Renal pelvis (tissue), 12 donors: ENCODE data around the gene GRAPL. TPM values are rescaled to one million over a fixed set of nuclear protein-coding genes. Genes with fewer than 3 reads are reported as not detected.
A peak's percentile ranks its signal among the peaks of the same experiment; 100 is the strongest.
"Not testable (repeated sequence)": the region's sequence is repeated elsewhere in the genome, so short reads cannot be mapped to it uniquely, and the experiment has no call there.

Experiments used
- DNase-seq: peaks from one replicate; pipeline ENCODE4 v3.0.0-alpha.2; 2013
- long read RNA-seq, 16 experiments: transcript quantifications; one replicate each; lab custom pipeline, GENCODE V29; 2026
- polyA plus RNA-seq, 3 donors: library from polyadenylated mRNA; unstranded; fragments of 120-200 nt; gene quantifications; one replicate each; pipeline ENCODE4 v1.2.1, GENCODE V29; 2013; ENCODE audit not compliant: insufficient read length in 3 of 3

The GRAPL gene
- polyA plus RNA-seq, result 1 to 10 TPM; 1.8 to 5.7 (median 3.2) TPM
- long read RNA-seq, donor 1, result 0 reads
- long read RNA-seq, donor 2, result 0 reads
- long read RNA-seq, donor 3, partial matches to known transcripts, result 14 of 31 reads
- long read RNA-seq, donor 3, other reads (novel, unspliced or antisense), result 17 of 31 reads
- long read RNA-seq, donor 4, partial matches to known transcripts, result 0 of 1 reads
- long read RNA-seq, donor 4, other reads (novel, unspliced or antisense), result 0 of 1 reads
- long read RNA-seq, donor 5, partial matches to known transcripts, result 0 of 1 reads
- long read RNA-seq, donor 5, other reads (novel, unspliced or antisense), result 0 of 1 reads
- long read RNA-seq, donor 6, partial matches to known transcripts, result 0 of 2 reads
- long read RNA-seq, donor 6, other reads (novel, unspliced or antisense), result 0 of 2 reads
- long read RNA-seq, donor 7, result 0 reads
- long read RNA-seq, donor 8, result 0 reads
- long read RNA-seq, donor 9, result 0 reads
- long read RNA-seq, donor 10, result 0 reads
- long read RNA-seq, donor 11, result 0 reads
- long read RNA-seq, donor 12, partial matches to known transcripts, result 0 of 1 reads
- long read RNA-seq, donor 12, other reads (novel, unspliced or antisense), result 0 of 1 reads
- long read RNA-seq, donor 13, partial matches to known transcripts, result 0 of 12 reads
- long read RNA-seq, donor 13, other reads (novel, unspliced or antisense), result 12 of 12 reads
- long read RNA-seq, donor 14, result 0 reads
- long read RNA-seq, donor 15, result 0 reads
- long read RNA-seq, donor 16, partial matches to known transcripts, result 0 of 18 reads
- long read RNA-seq, donor 16, other reads (novel, unspliced or antisense), result 18 of 18 reads

DNA sequence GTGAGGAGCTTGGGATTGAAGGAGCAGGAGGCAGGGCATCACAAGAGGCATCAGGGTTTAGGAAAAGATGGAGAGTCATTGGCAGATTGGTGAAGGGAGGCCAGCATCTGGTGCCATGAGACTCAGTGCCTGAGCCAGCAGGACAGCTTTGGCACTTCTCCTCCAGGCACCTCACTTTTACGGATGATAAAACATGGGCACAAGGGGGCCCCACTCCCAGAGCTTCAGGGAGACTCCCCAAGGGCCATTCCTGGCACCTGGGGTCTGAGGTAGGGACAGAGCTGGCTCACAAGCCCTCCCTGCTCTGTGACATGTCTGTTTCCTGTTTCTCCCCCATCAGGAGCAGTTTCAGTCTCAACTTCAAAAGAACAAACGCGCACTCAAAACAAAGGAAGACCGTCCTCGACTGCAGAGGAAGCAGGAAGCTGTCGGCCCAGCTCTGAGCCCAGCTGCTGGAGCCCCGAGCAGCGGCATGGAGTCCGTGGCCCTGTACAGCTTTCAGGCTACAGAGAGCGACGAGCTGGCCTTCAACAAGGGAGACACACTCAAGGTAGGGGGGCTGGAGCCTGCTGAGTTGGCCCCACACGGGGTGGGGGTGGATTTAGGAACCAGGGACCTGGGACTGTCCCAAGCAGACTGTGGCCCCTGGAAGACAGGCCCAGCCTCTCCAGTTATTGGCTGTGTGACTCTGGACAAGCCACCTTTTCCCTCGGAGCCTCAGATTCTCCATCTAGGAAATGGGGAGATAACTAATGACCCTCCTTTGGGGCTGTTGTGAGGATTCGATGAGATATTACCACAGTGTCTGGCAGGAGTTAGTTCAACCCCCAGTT lies at the start of gene GRAPL:
Gene GRAPL, plus strand, starts transcription at position 442 of the 833 bp plus-strand sequence. Its CDS starts 31 bp downstream, at position 473.
- not testable (repeated sequence) for DNase-seq

DNA sequence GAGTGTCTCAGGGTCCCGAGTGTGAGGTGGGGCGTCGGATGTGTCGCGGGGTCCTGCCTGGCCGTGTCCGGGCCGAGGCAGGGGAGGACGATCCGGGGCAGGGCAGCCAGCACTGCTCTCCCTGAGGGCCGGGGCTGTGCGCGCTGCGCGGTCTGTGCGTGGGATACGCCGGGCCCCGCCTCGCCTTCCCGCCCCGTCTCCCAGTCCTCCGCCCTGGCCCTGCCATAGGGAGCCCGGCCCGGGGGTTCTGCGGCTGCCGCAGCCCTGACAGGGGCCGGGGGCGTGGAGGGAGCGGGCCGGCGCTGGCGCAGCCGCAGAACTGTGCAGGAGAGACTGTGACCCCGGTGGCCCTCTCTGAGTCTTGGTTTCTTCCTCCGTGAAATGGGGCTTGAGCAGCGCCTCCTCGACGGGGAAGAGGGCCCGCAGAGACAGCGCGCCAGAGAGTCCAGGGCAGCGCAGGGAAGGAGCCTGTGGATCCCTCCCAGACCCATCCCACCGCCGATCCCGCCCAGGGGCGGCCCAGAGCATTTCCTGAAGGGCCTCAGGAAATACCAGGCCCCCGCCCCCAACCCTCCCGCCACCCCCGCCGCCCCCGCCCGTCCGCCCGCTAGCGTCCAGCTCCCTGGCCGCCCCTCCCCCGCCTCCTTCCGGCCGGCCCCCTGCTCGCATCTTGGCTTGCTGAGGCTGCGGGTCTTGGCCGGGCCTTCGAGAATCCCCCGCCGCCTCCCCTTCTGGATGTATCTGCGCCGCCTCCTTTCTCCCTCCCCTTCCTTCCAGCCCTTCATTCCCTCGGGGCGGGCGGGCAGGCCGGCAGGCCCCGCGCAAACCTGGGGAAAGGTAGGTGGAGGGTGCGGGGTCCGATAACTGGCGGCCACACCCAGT lies 38.3 kb upstream of the GRAPL start:
- not testable (repeated sequence) for DNase-seq

DNA sequence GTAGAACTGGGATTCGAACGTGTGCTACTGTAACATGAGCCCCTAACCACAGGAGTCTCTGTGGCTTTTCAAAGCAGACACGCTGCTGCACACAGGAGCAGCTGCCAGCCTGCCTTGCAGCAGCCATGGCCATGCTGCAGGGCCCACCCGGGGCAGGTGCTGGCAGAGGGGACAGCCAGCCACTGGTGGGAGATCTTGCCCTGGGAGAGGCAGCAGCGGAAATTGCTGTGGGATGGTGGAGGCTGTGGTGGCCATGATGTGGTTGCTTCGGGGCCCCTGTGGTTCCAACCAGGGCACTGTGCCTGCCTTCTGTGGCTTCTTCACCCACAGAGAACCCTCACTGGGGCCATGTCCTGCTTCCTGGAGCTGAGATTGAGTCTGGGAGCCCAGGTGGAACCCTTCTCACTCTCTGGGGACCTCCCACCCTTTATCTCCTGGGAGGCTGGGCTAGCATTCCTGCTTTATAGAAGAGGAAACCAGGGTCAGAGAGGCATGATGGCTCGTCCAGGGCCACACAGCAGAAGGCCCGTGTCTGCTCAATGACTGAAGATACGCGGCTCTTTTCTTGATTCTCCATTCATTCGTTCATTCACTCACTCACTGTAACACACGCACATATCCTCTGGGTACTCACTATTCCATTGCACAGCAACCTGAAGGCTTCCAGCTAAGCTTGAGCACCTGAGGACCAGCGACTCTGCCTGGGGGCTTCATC lies 37.2 kb upstream of the GRAPL start:
- not testable (repeated sequence) for DNase-seq

DNA sequence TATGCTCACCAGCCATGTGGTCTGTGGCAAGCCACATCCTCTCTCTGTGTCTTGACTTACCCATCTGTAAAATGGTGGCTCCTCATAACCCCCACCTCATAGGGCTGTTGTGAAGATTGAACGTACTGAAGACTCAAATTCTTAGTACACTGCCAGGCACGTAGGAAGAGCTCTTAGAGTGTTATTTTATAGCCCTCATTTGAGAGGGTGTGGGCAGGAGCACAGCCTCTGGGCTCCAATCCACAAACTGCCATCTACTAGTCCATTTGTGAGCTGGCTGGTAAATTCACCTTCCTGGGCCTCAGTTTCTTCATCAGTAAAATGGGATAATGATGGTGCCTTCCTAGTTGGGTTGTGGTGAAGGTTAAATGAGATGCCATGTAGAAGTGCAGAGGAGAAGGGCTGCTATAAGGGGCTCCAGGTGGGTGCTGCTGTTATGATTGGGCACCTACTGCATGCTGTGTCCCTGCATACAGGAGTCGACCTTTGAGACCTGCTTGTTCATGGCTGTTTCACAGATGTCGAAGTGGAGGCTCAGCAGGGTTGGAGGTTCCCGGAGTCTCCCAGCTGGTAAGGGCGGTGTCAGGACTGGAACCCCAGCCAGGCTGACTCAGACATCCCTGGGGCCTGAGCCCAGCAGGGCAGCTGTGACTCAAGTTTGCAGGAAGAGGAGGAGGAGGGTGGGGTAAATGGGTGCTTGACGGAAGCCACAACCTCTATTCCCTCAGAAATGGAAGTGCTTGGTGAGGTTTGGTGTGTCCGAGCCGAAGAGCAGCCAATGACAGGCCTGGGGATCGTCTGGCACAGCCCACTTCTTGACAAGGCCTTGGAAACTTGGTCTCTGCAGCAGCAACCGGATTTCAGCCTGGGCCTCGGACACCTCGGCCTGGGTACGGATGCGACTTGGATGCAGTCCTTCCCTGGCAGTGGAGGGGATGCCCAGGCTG lies 34.4 kb upstream of the GRAPL start:
- DNase-seq, result not testable (repeated sequence)

DNA sequence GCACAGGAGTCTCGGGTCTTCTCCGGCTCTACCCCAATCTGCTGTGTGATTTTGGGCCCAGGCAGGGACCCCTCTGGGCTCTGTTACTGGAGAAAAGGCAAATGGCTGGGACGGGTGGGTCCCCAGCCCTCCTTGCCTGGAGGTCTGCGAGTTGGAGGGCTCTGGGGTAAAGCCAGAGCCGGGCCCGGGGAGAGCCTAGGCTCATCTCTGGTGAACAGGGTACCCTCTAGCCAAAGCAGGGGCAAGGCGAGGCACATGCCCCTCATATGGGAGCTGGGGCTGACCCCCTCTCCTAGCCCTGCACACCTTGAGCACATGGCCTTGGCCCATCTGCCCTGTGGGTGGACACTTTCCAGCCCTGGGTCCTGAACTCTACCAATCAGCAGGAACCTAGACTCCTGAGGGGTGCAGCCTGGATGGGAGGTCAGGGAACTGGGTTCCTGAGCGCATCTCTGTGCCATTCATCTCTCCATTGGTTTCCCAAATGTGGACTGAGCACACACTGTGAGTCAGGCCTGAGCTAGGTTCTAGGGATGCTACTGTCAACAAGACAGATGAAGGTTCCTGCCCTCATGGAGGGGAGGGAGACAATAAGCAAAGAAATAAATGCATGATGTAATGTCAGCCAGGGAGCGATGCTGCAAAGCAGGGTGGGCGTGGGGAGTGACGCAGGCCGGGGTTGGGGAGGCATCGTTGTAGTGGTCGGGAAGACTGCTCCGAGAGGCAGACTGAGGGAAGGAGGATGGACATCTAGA lies 33.5 kb upstream of the GRAPL start:
- DNase-seq, result not testable (repeated sequence)

DNA sequence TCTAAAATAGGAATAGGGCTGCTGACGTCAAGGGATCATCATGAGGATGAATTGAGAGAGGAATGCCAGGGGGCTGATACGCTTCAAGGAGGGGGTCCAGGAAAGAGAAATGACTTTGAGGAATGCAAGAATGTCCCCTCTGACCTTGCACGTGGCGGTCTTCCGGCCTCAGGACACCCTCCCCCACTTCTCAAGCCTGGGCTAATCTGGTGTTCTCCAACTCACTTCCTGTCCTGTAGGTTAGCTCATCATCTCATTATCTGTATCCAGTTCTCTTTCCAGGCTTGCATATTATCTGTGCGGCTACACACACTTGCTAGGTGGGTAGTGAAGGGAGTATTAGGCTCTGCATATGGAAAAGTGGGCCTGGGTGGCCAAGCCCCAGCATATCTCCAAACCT lies 18.9 kb upstream of the GRAPL start:
- DNase-seq, result peak; percentile 17

DNA sequence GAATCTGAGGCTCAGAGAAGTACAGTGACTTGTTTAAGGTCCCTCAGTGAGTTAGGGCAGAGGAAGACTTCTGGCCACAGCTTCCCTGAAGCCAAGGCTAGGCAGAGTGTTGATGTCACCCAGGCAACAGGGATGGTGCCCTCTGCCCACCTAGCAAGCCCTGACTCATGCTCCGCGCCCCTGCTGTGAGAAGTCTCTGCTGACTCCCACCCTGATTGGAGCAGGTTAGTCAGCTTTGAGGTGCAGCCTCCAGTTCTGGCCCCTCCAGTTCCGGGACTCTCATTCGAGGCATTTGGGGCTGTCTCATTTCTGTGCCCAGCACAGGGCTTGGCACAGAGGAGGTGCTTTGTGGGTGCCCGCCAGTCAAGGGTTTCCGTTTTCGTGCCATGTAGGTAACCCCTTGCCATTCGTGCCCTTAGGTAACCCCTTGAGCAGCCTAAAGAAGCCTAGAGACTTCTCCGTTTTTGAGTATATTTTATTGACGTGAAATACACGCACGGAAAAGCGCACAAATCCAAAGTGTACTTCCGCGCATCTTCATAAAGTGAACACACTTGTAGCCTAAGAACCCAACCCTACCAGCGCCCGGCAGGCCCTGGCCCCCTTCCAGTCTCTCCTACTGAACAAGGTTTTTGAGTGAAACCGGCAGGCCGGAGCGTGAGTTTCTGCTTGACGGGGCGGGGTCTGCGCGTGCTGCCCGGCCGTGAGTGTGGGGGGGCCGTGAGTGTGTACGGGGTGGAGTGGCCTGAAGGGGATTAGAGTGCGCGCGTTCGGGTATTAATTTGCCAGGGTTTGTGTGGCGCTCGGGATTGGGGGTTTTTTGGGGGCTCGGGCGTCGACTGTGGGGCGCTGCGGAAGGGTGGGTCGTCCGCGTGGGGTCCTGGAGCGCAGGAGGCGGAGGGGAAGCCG lies 16.9 kb upstream of the GRAPL start:
- not testable (repeated sequence) for DNase-seq

DNA sequence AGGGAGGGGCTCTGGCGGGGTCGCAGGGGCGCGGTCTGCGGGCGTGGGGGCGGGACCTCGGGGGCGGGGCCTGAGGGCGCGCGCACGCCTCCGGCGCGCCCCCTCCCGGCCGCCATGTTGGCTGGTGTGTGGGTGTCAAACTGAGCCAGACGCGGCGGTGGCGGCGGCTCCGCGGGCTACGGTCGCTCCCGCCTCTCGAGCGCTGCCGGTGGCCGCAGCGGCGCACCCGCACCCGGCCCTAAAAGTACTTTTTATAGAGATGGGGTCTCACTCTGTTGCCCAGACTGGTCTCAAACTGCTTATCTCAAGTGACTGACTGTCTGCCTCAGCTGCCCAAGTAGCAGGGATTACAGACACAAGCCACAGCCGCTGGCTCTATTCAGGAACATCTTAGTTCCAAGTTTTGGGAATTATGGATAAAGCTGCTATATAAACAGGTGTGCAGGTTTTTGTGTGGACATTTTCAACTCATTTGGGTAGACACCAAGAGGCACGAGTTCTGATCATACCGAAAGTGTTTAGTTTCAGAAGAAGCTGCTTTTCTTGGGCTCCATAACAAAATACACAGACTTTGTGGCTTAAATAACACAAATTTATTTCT lies 16.2 kb upstream of the GRAPL start:
- peak; percentile 69 for DNase-seq

DNA sequence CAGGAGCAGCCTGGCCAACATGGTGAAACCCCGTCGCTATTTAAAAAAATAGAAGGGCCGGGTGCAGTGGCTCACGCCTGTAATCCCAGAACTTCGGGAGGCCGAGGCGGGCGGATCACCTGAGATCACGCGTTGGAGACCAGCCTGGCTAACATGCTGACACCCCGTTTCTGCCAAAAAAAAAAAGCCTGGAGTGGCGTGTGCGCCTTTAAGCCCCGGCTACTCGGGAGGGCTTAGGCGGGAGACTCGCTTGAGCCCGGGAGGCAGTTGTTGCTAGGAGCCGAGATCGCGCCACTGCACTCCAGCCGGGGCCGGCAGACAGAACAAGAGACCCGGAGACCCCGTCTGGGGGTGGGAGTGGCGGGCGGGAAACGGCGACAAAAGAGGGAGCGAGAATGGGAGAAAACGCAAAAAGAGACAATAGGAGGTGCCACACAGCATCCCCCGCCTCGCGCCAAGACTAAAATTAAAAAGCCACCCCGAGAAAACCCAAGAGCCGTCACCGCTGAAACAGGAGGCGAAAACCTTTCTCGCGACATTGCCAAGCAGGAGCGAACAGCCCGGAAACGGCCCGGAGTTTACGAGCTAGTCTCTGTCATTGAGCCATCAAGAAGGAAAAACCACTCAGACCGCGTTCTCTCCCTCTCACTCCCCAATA lies 15.5 kb upstream of the GRAPL start:
- DNase-seq, result peak; percentile 20

DNA sequence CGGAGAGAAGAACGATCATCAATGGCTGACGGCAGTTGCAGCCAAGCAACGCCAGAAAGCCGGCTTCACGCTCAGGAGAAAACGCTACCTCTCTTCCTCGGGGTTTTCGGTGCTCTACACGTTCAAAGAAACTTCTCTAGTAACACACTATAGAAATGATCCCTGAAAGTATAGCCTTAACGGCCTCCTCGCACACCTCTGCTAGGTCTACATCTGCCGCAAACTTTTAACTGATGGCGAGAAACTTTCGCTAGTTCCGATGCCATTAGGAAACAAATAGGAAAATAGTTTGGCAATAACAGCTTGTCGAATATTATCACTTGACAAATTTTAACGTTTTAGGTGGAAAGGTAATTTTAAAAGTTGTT lies 14.9 kb upstream of the GRAPL start:
- not testable (repeated sequence) for DNase-seq

DNA sequence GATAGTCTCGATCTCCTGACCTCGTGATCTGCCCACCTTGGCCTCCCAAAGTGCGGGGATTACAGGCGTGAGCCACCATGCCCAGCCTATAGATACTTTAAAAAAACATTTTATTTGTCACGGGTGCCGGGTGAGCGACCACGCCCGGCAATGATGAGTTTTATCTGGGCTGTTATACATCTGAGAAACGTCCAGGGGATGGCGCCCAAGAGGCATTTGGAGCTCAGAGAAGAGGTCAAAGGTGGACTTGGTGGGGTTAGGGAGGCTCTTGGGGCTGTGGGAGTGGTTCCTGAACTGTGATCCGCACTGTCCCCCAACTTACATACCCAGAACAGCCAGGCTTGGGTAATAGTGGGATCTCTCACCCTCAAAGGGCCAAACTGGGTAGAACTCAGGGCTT lies 8.7 kb upstream of the GRAPL start:
- not testable (repeated sequence) for DNase-seq

DNA sequence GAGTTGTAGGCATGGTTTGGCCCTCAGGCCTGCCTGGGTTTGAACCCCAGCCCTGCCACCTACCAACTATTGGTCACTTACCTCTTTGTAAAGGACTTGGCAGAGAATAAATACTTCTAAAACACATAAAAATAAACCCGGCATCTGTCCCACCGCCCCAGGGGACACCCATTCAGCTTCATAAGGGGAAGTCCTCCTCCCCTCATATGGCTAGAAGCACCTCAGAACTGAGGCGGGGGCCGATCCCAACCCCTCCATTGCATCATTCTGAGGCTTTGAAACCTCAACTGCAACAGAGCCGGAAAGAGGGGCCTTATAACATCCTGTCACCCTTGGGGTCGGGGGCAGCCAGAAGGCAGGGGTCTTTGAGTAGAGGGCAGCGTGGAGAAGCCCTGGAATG lies 2.1 kb upstream of the GRAPL start:
- not testable (repeated sequence) for DNase-seq

DNA sequence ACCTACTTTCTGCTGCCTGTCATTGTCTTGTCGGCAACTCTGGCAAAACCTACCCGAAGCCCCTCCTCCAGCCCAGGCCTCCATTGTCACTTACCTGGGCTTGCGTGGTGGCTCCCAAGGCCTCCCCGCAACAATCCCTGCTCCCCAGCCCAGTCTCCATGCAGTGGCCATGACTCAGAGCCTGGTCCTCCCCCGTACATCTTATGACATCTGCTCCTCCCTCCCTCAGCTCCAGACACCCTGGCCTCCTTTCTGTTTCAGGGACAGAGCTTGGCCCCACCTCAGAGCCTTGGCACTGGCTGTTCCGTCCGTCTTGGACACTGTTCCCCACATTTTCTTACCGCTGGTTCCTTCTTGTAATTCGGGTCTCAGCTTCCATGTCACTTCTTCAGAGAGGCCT lies 2.1 kb downstream of the GRAPL start:
- not testable (repeated sequence) for DNase-seq

DNA sequence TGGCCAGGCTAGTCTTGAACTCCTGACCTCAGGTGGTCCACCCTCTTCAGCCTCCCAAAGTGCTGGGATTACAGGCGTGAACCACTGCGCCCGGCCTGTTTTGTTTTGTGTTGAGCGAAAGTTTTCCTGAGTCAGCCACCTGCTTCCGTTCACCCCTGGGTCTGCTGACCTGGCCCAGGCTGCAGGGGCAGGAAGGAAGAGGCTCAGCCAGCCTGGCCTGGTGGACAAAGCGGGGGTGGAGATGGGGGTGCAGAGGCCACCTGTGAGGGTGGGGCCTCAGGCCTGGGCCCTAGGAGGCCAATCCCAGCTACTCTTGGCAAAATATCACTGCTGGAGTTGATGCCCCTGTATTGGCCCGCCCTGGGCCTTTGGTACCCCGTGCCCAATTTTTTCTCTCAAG lies 3.7 kb downstream of the GRAPL start:
- DNase-seq, result not testable (repeated sequence)

DNA sequence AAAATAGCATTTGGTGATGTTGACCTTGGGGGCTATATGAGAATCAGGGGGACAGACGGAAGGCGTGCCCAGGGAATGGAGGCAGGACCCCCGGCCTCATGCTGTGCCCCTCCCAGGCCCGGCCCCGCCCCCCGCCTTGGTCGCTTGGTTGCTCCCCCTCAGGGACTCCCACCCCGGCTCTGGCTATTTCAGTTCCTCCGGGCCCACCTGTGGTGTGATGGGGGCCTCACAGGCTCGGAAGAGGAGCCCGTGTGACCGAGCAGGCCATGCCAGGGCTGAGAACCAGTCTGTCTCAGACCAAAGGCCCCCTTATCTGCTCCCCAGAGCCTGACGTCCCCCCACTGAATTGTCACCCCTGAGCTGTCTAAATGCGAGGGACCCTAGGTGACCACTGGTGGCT lies 4.4 kb downstream of the GRAPL start:
- DNase-seq, result not testable (repeated sequence)

DNA sequence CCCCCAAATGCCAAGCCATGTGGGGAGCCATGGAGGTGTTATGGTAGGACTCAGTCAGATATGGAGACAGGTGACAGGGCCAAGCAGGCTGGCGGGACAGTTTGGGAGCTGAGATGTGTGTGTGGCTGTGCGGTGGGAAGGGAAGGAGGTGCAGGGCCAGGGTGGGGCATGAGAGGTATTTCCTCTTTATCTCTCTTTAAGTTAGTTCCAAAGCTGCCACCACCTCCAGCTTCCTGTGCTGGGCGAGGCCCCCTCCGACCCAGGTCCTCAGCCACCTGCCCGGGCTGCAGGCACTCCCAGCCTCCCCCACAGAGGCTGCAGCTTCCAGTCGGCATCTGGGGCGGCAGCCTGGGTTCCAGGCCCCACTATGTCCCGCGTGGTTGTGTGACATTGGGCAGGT lies 6.4 kb downstream of the GRAPL start:
- not testable (repeated sequence) for DNase-seq
